Mesendoderm (in vitro differentiated cells): ENCODE results near the gene ASB4.

Experiments
- DNase-seq: peaks from one replicate; pipeline ENCODE4 v3.0.0; 2013
- H2AK5ac ChIP-seq: 2 replicates; pipeline ENCODE4 v1.6.1; 2013; ENCODE audit warnings: low read length, inconsistent platforms
- H2BK120ac ChIP-seq: 2 replicates; pipeline ENCODE4 v1.6.1; 2013; ENCODE audit warnings: low read depth, mild to moderate bottlenecking, low read length, moderate library complexity, mixed read lengths
- H2BK15ac ChIP-seq: replicated peaks from 2 replicates; pipeline ENCODE4 v1.6.1; 2013; ENCODE audit warnings: low read depth, mild to moderate bottlenecking, moderate library complexity
- H2BK5ac ChIP-seq: 2 replicates; pipeline ENCODE4 v1.6.1; 2013; ENCODE audit warnings: low read length, inconsistent platforms
- H3K18ac ChIP-seq: 2 replicates; pipeline ENCODE4 v1.6.1; 2013; ENCODE audit warnings: mild to moderate bottlenecking, low read length, mixed read lengths
- H3K23ac ChIP-seq: one replicate; pipeline ENCODE4 v1.6.1; 2013; ENCODE audit warnings: low read length
- H3K27ac ChIP-seq: 2 replicates; pipeline ENCODE4 v1.5.1; 2013; ENCODE audit warnings: low read depth, mild to moderate bottlenecking, inconsistent platforms, low read length, moderate library complexity
- H3K27me3 ChIP-seq: 2 replicates; pipeline ENCODE4 v1.6.1; 2013; ENCODE audit warnings: low read length, control low read depth, mild to moderate bottlenecking, inconsistent platforms; ENCODE audit not compliant: insufficient read depth, poor library complexity
- H3K36me3 ChIP-seq: 2 replicates; pipeline ENCODE4 v1.6.1; 2013; ENCODE audit warnings: low read length, inconsistent platforms; ENCODE audit not compliant: control insufficient read depth, insufficient read depth
- H3K4ac ChIP-seq: one replicate; pipeline ENCODE4 v1.6.1; 2013; ENCODE audit warnings: low read depth, mild to moderate bottlenecking, low read length, moderate library complexity
- H3K4me1 ChIP-seq: 2 replicates; pipeline ENCODE4 v1.6.1; 2013; ENCODE audit warnings: low read depth, low read length, inconsistent platforms; ENCODE audit not compliant: control insufficient read depth
- H3K4me2 ChIP-seq: 2 replicates; pipeline ENCODE4 v1.6.1; 2013; ENCODE audit warnings: low read length
- H3K4me3 ChIP-seq: 2 replicates; pipeline ENCODE4 v1.5.1; 2013; ENCODE audit warnings: mild to moderate bottlenecking, low read length
- H3K56ac ChIP-seq: one replicate; pipeline ENCODE4 v1.6.1; 2013; ENCODE audit warnings: low read length
- H3K79me1 ChIP-seq: 2 replicates; pipeline ENCODE4 v1.6.1; 2013; ENCODE audit warnings: low read length, inconsistent platforms
- H3K79me2 ChIP-seq: 2 replicates; pipeline ENCODE4 v1.6.1; 2013; ENCODE audit warnings: mild to moderate bottlenecking, low read length; ENCODE audit not compliant: control insufficient read depth, insufficient read depth
- H3K9ac ChIP-seq: 2 replicates; pipeline ENCODE4 v1.6.1; 2013; ENCODE audit warnings: low read length, inconsistent platforms
- H4K5ac ChIP-seq: one replicate; pipeline ENCODE4 v1.6.1; 2013; ENCODE audit warnings: low read length
- H4K8ac ChIP-seq: one replicate; pipeline ENCODE4 v1.6.1; 2013; ENCODE audit warnings: low read depth, mild to moderate bottlenecking, control low read depth, low read length, moderate library complexity
- whole genome bisulfite sequencing: extraction: QIAGEN DNeasy Blood & Tissue Kit; methylation state at CpG from one replicate; pipeline ENCODE4 v1.1.7; 2013; ENCODE audit warnings: low lambda C conversion rate, missing lambda C conversion rate; ENCODE audit not compliant: insufficient coverage; ENCODE audit errors: extremely low coverage; 5-methylcytosine and 5-hydroxymethylcytosine counted together

The ASB4 gene

GRCh38 chr7:95556777-95557176, 71.0 kb downstream of the ASB4 start:
- Histone ChIP-seq H3K23ac (no peak overlapping the region), H2BK5ac (no peak overlapping the region), H3K56ac (no peak overlapping the region), H3K79me1 (no peaks in the 10 kb centered on the region), H2BK15ac (no peak overlapping the region), H2AK5ac (no peak overlapping the region), H3K18ac (no peak overlapping the region), H2BK120ac (no peak overlapping the region), H3K27ac (no peak overlapping the region), H3K9ac (no peak overlapping the region), H3K4me3 (no peak overlapping the region), H3K4me1 (no peaks in the 10 kb centered on the region), H3K4ac (no peak overlapping the region), H3K36me3 (no peaks in the 10 kb centered on the region), H3K27me3 (no peaks in the 10 kb centered on the region), H4K8ac (no peak overlapping the region), H4K5ac (no peak overlapping the region), H3K79me2 (no peaks in the 10 kb centered on the region), H3K4me2 (no peak overlapping the region)
- no peak for DNase-seq
- WGBS, result no CpG with 5 or more reads among the region's 2 CpGs

DNA sequence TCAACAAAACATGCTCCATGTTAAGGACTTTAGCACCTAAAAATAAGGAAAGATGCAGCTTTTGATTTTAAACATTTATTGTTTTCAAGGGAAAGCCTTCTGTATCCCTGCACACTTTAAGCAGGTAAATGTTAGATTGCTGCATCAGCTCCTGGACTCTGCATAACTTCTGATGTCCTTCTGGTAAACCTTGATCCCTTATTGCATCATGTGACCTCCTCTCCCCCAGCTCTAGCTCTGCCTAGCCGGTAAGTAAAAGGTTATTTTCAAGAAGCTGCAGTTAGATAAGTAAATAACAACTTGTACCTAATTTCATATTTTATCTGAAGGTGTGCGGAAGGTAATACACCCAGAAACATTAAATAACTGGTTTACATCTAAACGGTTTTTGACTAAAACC, 73.1 kb downstream of the ASB4 start:
- H3K27ac ChIP-seq, result no peak overlapping the region
- H3K4ac ChIP-seq, result no peak overlapping the region
- no peak for DNase-seq
- H4K5ac ChIP-seq, result no peak overlapping the region
- no peak overlapping the region for H2AK5ac ChIP-seq
- no peaks in the 10 kb centered on the region for H3K27me3 ChIP-seq
- no peak overlapping the region for H3K18ac ChIP-seq
- H3K36me3 ChIP-seq, result no peaks in the 10 kb centered on the region
- WGBS, result no CpG with 5 or more reads among the region's 3 CpGs
- no peak overlapping the region for H3K4me2 ChIP-seq
- H3K4me3 ChIP-seq, result no peak overlapping the region
- H2BK15ac ChIP-seq, result no peak overlapping the region
- no peaks in the 10 kb centered on the region for H3K79me2 ChIP-seq
- H4K8ac ChIP-seq, result no peak overlapping the region
- no peak overlapping the region for H2BK120ac ChIP-seq
- H3K4me1 ChIP-seq, result no peaks in the 10 kb centered on the region
- no peak overlapping the region for H3K9ac ChIP-seq
- no peak overlapping the region for H3K56ac ChIP-seq
- H2BK5ac ChIP-seq, result no peak overlapping the region
- H3K79me1 ChIP-seq, result no peaks in the 10 kb centered on the region
- no peak overlapping the region for H3K23ac ChIP-seq

DNA sequence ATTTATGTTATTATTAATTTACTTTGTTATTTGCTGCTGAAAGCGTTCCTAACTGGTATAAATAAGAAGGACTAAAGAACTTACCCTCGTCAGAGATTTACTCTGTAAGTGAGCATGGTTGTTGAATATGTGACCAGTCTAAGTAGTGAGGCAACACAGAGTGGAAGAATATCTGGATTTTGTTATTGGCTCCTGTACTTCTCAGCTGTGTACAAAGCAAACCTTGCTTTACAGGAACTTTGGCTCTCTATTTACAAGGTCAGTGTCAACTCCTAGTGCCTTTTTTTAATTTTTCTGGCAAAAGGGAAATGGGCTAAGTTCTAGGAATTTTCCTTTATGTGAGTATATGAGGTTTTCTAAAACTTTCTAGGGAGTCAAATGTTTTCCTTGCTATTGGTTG, 74.9 kb downstream of the ASB4 start:
- Histone ChIP-seq H4K5ac (no peak overlapping the region), H3K23ac (no peak overlapping the region), H3K18ac (no peak overlapping the region), H3K56ac (no peak overlapping the region), H3K79me1 (no peaks in the 10 kb centered on the region), H3K9ac (no peak overlapping the region), H2AK5ac (no peak overlapping the region), H3K27me3 (no peaks in the 10 kb centered on the region), H3K27ac (no peak overlapping the region), H3K79me2 (no peaks in the 10 kb centered on the region), H2BK5ac (no peak overlapping the region), H2BK15ac (no peak overlapping the region), H3K4me1 (no peaks in the 10 kb centered on the region), H3K4ac (no peak overlapping the region), H3K4me3 (no peak overlapping the region), H4K8ac (no peak overlapping the region), H3K36me3 (no peaks in the 10 kb centered on the region), H3K4me2 (no peak overlapping the region), H2BK120ac (no peak overlapping the region)
- no peak for DNase-seq
- WGBS, result no CpG with 5 or more reads among the region's 2 CpGs

GRCh38 chr7:95569720-95570119, 84.0 kb downstream of the ASB4 start:
- H3K4me1 ChIP-seq, result no peaks in the 10 kb centered on the region
- no peak overlapping the region for H3K4me2 ChIP-seq
- no peak overlapping the region for H3K23ac ChIP-seq
- whole genome bisulfite sequencing, result 100% methylated on average over 1 of the region's 2 CpGs
- H2BK15ac ChIP-seq, result no peak overlapping the region
- H2BK5ac ChIP-seq, result no peak overlapping the region
- no peak overlapping the region for H4K8ac ChIP-seq
- no peaks in the 10 kb centered on the region for H3K36me3 ChIP-seq
- no peaks in the 10 kb centered on the region for H3K79me2 ChIP-seq
- no peak overlapping the region for H3K9ac ChIP-seq
- H3K4me3 ChIP-seq, result no peak overlapping the region
- H3K18ac ChIP-seq, result no peak overlapping the region
- H3K27ac ChIP-seq, result no peak overlapping the region
- H4K5ac ChIP-seq, result no peak overlapping the region
- no peak overlapping the region for H2BK120ac ChIP-seq
- no peak for DNase-seq
- no peak overlapping the region for H2AK5ac ChIP-seq
- no peaks in the 10 kb centered on the region for H3K79me1 ChIP-seq
- H3K4ac ChIP-seq, result no peak overlapping the region
- H3K56ac ChIP-seq, result no peak overlapping the region
- no peaks in the 10 kb centered on the region for H3K27me3 ChIP-seq

GRCh38 chr7:95577137-95577536, 91.4 kb downstream of the ASB4 start:
- H2AK5ac ChIP-seq, result no peak overlapping the region
- no peak overlapping the region for H4K8ac ChIP-seq
- H3K79me2 ChIP-seq, result no peaks in the 10 kb centered on the region
- H3K9ac ChIP-seq, result no peak overlapping the region
- H3K27me3 ChIP-seq, result no peaks in the 10 kb centered on the region
- H3K27ac ChIP-seq, result no peak overlapping the region
- H3K4me2 ChIP-seq, result no peak overlapping the region
- H3K4me1 ChIP-seq, result no peaks in the 10 kb centered on the region
- no peak overlapping the region for H3K56ac ChIP-seq
- H3K36me3 ChIP-seq, result no peaks in the 10 kb centered on the region
- peak; percentile 93 for DNase-seq
- no peak overlapping the region for H3K4me3 ChIP-seq
- H3K23ac ChIP-seq, result no peak overlapping the region
- WGBS, result no CpG with 5 or more reads among the region's 5 CpGs
- no peak overlapping the region for H2BK5ac ChIP-seq
- H3K79me1 ChIP-seq, result no peaks in the 10 kb centered on the region
- no peak overlapping the region for H2BK15ac ChIP-seq
- no peak overlapping the region for H3K18ac ChIP-seq
- no peak overlapping the region for H3K4ac ChIP-seq
- no peak overlapping the region for H4K5ac ChIP-seq
- no peak overlapping the region for H2BK120ac ChIP-seq

DNA sequence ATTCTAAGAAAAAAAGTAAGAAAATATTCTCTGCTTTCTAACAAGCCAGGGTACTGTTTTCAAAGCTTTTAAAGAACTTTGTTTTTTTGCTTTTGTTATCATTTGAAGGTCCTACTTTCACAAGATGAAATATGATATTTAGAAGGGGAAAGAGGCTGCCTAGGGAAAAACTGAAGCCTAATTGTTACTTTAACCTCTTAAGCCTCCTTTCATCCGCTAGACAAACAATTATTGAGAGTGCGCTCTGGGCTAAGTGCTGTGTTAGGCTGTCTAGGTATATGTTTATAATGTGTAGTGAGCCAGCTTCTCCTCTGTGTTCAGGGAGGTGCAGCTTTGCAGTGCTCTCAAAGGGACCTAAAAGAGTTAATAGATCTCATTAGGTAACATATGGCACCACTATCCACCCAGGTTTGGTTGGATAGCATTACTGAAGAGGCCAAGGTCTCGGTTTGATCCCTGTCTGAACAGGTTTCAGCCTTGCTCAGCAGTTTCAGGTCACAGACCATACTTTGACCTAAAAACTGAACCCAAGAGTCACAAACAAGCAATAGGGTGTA, 92.6 kb downstream of the ASB4 start:
- no peak overlapping the region for H2BK120ac ChIP-seq
- no peak overlapping the region for H4K8ac ChIP-seq
- H3K23ac ChIP-seq, result no peak overlapping the region
- H2BK5ac ChIP-seq, result no peak overlapping the region
- no peaks in the 10 kb centered on the region for H3K79me2 ChIP-seq
- no peak overlapping the region for H2BK15ac ChIP-seq
- H3K4me3 ChIP-seq, result no peak overlapping the region
- H3K9ac ChIP-seq, result no peak overlapping the region
- no peak overlapping the region for H3K27ac ChIP-seq
- H3K4me1 ChIP-seq, result no peaks in the 10 kb centered on the region
- no CpG with 5 or more reads among the region's 3 CpGs for WGBS
- no peak overlapping the region for H3K56ac ChIP-seq
- no peaks in the 10 kb centered on the region for H3K79me1 ChIP-seq
- H4K5ac ChIP-seq, result no peak overlapping the region
- H2AK5ac ChIP-seq, result no peak overlapping the region
- no peak overlapping the region for H3K4me2 ChIP-seq
- no peaks in the 10 kb centered on the region for H3K36me3 ChIP-seq
- no peak overlapping the region for H3K18ac ChIP-seq
- no peak for DNase-seq
- H3K27me3 ChIP-seq, result no peaks in the 10 kb centered on the region
- H3K4ac ChIP-seq, result no peak overlapping the region
